GM19468 (cell line): ENCODE results near the gene SMAP1.

ENCODE experiments used
- ATAC-seq: cut with Tn5 transposase; IDR thresholded peaks from one replicate; pipeline ENCODE4 v1.9.1; 2021; ENCODE audit warnings: mild to moderate bottlenecking, moderate library complexity, moderate number of reproducible peaks; ENCODE audit not compliant: unreplicated experiment; ENCODE audit errors: extremely low read depth

The SMAP1 gene

DNA sequence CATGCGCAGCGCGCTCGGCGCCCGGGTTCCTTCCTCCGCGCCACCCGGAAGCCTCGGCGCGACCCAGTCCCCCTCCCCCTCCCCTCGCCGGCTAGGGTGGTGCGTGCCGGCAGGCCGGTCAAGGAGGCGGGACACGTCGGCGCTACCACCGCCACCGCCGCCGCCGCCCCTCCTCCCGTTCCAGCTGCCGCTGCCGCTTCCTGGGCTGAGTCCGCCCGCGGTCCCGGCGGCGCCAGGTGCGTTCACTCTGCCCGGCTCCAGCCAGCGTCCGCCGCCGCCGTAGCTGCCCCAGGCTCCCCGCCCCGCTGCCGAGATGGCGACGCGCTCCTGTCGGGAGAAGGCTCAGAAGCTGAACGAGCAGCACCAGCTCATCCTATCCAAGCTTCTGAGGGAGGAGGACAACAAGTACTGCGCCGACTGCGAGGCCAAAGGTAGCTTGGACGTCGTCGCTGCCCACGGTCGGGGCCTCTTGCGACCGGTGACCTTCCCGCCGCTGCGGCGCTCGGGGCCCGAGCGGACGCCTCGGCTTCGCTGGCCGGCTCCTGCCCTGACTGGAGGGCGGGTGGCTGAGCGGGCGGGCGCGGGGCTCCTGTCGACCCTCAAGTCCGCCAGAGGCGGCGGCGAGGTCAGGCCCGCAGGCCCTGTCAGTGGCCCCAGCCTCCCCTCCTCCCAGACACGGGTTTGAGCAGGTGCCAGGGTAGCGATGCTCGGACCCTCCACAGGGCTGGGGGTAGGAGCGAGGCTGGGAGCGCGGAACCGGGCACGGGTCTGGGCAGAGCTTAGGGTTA, at the start of gene SMAP1:
Gene SMAP1, plus strand, starts transcription at position 173 of the 788 bp plus-strand sequence. Its CDS starts 141 bp downstream, at position 314.
- peak; percentile 93 for ATAC-seq

DNA sequence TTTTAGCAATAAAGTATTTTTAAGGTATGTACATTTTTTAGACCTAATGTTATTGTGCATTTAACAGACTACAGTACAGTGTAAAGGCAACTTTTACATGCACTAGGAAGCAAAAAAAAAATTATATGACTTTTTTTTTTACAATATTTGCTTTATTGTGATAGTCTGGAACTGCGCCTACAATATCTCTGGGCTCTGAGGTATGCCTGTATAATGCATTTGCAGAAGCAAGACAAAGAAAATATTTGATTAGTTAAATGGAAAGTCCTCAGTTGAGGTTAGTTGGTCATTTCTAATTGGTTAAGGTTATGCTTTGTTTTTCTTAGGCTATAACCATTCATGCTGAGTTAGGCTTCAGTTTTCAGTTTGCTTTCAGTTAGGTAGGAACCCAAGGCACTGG, 46.9 kb upstream of the SMAP1 start:
- ATAC-seq, result no peak

DNA sequence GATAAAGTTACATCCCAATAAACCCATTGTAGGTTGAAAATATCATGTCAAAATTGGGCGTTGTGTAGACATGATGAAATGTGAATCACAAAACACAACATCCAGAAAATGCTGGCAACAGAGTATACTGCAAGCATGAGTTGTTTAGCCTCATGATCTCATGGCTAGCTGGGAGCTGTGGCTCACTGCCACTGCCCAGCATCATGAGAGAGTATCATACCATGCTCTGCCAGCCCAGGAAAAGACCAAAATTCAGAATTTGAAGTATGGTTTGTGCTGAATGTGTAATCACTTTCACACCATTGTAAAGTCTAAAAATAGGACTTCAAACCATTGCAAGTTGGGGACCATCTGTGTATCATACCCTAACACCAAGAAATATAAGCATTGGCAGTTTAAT, 45.2 kb upstream of the SMAP1 start:
- no peak for ATAC-seq

DNA sequence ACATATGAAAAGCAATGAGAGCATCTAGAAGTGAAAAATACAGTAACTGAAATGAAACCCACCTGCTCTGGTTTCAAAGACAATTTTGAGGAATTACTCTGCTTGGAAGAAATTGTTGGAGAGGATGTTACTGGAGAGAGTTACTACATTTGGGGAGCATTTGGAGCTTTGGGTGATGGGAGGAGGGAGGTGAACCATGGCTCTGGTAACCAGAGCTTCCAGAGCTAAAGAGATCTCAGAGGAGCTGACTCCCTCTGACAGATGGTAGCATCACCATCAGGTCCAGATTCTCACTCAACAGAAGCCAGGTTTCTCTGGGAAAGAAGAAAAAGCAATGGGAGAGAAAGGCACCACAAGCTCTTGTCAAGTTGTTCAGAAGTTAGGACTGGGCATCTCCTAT, 42.2 kb upstream of the SMAP1 start:
- no peak for ATAC-seq

DNA sequence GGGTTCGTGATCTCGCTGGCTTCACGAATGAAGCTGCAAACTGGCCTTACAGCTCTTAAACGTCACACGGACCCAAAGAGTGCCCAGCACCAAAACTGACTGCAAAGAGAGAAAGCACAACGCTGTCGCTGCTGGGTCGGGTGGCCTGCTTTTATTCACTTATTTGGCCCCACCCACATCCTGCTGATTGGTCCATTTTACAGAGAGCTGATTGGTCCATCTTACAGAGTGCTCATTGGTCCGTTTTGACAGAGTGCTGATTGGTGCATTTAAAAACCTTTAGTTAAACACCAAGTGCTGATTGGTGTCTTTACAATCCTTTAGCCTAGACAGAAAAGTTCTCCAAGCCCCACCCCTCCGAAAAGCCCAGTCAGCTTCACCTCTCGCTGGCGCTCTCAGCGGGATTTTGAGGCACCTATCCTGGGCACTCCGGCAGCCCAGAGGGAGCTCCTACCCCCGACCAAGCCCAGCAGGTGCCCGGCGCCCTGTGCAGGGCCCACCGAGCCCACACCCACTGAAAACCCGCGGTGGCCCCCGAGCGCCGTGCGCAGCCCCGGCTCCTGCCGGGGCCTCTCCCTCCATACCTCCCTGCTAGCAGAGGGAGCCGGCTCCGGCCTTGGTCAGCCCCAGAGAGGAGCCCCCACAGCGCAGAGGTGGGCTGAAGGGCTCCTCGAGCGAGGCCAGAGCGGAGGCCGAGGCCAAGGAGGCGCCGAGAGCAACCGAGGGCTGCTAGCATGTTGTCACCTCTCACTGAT, 40.0 kb upstream of the SMAP1 start:
- ATAC-seq, result no peak

DNA sequence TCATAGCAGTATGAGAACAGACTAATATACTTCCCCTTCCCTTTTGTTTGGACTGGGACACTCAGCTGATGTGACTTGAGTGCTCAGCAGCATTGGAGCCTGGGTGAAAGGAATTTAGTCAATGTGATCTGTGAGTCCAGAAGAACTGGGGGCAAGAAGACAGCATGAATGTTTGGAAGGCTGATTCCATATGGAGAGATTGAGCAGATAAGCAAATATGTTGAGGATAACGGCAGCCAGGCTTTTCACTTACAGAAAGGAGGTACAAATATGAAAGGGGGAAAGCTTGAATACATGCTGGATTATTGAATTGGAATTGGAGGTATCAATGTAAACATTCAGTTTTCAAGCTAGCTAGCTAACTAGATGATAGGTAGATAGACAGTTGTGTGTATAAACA, 37.8 kb upstream of the SMAP1 start:
- ATAC-seq, result no peak

DNA sequence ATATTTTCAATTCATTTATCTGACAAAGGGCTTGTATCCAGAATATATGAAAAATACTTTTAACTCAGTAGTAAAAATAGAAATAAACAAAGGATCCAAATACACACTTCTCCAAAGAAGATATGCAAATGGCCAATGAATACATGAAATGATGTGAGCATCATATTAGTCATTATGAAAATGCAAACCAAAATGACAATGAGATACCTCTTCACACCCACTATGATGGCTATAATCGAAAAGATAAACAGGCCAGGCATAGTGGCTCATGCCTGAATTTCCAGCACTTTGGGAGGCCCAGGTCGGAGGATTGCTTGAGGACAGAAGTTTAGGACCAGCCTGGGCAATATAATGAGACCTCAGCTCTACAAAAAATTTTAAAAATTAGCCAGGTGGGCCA, 33.8 kb upstream of the SMAP1 start:
- no peak for ATAC-seq

DNA sequence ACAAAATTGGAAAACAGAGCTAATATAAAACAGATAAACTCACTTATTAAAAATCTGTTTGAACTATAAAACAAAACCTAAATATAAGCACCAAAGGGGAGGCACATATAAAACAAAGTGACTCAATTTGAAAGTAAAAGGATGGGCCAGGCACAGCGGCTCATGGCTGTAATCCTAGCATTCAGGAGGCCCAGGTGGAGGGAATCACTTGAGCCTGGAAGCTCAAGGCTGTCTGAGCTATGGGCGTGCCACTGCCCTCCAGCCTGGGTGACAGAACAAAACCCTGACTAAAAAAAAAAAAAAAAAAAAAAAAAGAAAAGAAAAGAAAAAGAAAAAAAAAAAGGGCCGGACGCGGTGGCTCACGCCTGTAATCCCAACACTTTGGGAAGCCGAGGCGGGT, 31.1 kb upstream of the SMAP1 start:
- ATAC-seq, result no peak

DNA sequence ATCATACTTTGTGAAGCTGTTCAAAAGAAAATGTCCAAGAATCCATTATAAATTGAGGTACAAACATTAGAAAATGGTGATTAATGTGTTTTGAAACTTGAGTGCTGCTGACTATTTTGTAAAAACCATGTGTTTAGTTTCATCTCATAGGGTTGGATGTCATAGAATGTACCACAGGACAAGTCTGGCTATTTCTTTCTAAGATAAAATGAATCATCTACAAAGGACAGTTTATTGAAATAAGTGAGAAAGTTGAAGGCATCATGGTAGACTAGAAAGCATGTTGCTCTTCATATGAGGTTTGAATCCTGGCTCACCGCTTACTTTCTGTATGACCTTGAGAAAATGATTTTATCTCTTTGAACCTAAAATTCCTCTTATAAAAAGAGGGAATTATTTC, 29.2 kb upstream of the SMAP1 start:
- no peak for ATAC-seq

DNA sequence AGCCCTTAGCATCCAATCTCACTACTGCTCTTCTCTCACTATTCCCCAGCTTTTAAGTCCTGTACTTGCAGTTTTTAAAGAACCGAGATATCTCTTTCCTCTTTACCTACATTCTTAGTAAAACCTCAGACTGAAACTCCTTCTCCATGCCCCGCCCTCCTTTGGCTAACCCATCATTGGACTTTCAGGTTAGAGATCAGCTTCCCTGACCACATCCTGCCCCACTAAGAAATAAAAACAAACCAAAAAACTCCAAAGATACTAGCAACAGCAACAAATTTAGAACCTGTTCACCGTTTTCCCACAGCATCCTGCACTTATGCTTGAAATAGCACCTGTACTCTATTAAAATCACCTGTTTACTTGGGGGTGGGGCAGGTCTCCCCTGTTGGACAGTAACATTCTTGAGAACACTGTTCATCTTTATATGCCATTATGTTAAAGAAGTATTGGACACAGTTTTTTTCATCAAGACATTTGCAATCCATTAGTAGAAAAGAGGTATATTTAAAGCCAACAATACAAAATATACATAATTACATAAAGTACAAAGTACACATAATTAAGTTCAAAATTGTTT, 16.3 kb upstream of the SMAP1 start:
- ATAC-seq, result peak; percentile 52

DNA sequence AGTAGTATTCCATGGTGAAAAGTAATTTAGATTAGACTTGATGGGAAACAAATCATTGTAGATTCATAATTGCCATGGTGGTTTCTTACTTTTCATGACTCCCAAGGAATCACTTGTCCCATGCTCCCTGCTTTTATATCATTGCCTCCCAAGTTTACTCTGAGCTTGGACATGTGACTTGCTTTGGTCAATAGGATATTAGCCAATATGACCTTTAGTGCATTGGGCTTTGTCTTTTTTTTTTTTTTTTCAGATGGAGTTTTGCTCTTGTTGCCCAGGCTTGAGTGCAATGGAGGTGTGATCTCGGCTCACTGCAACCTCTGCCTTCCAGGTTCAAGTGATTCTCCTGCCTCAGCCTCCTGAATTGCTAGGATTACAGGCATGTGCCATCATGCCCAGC, 15.5 kb upstream of the SMAP1 start:
- no peak for ATAC-seq

DNA sequence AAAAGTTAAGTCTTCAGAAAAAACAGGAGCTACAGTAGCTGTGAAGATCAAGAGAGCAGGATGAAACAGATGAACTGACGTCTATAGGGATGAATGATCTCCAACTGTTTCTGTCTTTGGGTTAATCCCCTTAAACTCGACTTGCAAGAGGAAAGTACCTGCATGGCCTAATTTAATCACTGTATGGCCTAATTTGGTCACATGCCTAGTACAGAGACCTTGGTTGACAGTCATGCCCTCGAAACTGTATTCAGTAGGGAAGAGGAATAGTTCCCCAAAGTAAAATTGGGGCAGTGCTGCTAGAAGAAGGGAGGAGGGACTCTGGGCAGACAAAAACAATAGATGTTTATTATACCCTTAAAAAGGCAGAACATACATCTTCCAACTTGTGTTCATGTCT, 10.0 kb upstream of the SMAP1 start:
- ATAC-seq, result no peak

DNA sequence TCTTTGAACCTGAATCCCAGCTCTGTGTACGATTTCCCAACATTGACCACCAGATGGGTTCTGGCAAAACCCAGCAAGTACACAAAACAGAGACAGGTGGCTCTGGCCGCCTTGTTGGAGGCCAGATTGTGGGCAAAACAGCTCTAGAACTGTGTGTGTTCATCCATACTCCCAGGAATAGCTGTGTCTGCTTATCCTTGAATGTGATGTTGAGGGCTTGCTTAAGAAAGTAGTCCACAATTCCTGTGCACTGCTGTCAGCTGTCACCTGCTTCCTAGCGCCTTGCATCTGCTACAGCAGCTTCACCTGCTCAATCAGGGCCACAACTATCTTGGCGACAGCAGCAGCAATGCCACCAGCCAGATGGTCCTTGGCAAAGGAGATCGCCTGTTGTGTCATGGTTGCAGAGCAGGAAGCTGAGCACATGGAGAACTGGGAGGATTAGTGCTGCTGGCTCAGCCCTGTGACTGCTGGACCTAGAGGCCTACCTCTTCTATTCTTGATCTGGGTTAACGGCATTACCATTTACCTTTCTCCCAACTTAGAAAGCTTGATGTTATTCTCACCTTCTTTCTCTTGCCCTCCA, 3.7 kb upstream of the SMAP1 start:
- ATAC-seq, result no peak

DNA sequence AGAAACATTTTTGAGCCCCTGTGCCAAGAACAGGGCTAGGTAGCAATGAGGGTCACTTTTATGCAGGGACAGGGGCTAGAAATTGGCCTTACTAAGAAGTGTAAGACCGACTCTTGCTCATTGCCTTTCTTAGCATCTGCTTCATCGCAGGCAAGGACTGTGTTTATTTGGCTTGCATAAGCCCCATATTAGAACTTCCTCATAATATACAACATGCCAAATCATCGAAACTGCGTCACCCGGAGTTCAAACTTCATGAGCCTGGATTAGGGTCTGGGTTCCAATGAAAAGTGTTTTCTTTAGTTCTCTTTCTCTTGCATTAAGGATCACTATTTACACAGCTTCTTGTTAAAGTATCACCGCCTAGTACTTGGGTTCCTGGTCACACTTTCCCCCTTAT, 977 bp upstream of the SMAP1 start:
- ATAC-seq, result no peak

DNA sequence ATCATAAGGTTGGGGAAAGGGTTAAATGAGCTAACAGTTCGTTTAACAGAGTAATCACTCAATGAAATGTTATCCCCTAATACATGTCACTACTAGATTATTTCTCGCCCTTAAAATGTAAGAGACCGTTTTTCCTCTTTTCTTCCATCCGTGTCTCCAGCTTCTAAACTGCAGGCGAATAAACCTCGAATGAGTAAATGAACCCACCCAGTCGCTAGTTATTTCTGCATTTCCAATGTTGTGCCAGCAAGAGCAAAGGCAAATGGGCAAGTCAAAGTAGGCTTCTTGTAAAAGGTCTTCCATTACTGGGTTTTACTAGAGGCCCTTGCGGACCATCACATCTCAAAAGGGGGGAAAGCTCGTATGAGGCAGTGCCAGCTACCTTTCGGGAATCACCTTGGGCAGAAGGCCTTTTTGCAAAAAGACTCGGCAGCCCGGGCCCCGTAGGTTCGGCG, 400 bp upstream of the SMAP1 start:
- ATAC-seq, result no peak

DNA sequence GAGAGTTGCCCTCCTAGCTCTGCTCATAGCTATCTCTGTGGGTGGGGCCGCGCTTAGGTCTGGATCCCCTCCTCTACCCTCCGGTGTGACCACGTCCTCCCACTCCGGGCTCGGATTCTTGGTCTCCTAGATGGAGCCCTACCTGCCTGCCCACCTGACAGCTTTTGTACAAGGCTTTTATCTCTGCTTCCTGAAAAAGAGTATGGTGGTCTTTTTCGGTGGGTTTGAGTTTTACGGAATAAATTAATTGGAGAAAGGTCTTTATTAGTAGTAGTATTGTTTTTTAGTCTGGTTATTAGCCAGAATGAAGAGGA, 773 bp downstream of the SMAP1 start:
- no peak for ATAC-seq

DNA sequence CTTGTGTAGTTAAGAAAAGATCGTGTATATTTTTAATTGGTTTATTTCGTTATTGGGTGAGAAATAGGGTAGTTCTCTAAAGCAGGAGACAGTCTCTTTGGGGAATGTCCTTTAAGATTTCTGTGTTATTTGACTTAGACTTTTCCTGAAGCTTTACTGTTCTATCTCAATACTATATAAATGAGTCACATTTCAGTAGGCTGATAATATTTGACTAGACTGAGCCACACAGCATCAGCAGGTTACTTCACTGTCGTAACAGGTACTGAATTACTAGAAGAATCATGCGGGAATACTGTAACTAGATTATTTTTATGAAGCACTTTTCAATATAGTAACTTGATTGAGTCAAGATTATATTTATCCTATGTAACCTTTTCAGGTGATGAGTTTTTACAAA, 1.4 kb downstream of the SMAP1 start:
- ATAC-seq, result no peak

DNA sequence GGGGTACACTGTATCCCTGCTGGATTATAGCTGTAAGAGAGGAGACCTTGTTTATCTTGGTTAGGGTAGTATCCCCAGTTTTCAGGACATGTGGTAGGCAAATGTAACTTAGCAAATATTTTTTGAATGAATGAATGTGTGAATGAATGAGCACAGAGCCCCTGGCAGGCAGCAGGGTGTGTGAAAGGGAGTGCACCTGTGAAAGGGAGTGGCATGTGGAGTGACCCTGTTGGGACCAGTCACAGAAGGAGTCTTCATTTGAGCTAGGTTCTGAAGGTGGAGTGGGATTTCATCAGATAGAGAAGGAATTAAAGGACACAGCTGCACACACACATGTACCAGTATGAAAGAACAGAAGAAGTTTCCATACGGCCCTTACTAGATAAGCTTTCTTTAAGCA, 4.9 kb downstream of the SMAP1 start:
- no peak for ATAC-seq

DNA sequence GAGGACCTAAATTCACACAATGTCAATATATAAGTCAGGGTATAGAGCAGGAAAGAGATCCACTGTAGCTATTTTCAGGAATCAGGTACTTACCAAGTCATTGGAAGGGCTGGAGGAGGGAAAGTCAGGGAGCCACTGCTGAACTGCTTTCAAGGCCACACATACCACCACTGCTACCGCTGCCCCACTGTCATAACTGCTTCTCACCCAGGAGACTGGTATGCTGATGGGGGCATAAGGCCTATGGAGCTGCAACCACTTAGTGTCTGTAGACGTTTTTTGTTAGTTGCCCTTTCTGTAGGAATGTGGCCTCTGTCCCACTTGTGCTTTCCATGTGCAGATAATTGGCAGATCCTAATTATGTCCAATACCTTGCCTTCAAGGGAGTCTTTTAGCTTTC, 5.4 kb downstream of the SMAP1 start:
- no peak for ATAC-seq

DNA sequence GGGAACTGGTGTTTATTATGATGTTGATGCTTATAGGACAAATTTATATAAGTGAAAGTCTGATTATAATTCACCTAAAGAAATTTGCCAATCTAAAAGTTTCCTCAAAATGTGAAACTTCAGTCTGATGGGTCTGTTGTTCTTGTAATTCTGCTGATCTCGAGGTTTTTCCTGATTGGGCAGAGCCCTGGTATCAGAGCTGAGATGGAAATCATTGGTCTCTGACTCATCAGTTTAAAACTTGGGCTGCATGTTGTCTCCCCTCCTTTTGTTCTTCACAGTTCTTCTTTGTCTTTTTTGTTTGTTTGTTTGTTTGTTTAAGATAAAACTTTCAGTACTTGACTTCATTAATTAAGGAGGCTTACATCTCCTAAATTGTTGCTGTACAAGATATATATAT, 5.9 kb downstream of the SMAP1 start:
- no peak for ATAC-seq

DNA sequence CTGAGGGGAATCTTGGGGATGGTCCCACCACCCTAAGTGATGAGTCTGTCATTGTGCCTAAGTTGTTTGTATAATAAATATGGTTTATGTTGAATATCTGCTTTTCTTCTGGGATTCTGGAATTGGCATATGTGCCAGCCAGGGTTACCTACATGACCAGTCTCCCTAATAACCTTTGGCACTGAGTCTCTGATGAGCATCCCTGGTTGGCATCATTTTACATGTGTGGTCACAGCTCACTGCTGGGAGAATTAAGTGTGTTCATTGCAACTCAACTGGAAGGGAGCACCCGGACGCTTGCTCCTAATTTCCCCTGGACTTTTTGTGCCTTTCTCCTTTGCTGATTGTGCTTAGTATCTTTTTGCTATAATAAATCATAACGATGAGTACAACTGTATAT, 8.1 kb downstream of the SMAP1 start:
- ATAC-seq, result no peak
